Trophoblast cell (in vitro differentiated cells and primary cell): ENCODE measurements around the gene CCDC146.

Experiments used
- DNase-seq, 2 donors: peaks; one replicate each; pipeline ENCODE4 v3.0.0-alpha.2; 2016
- H2AFZ ChIP-seq: 2 replicates; pipeline ENCODE4 v1.6.1; 2013; ENCODE audit warnings: low read length, moderate library complexity, mild to moderate bottlenecking; ENCODE audit not compliant: insufficient read depth, poor library complexity
- H2AK5ac ChIP-seq: 2 replicates; pipeline ENCODE4 v1.6.1; 2013; ENCODE audit warnings: mild to moderate bottlenecking, low read length
- H2BK120ac ChIP-seq: 2 replicates; pipeline ENCODE4 v1.6.1; 2013; ENCODE audit warnings: low read length, mild to moderate bottlenecking, moderate library complexity; ENCODE audit not compliant: insufficient read depth, poor library complexity
- H2BK12ac ChIP-seq: 2 replicates; pipeline ENCODE4 v1.6.1; 2013; ENCODE audit warnings: mild to moderate bottlenecking, low read length, moderate library complexity
- H2BK5ac ChIP-seq: 2 replicates; pipeline ENCODE4 v1.6.1; 2013; ENCODE audit warnings: low read length, low read depth, moderate library complexity, mild to moderate bottlenecking; ENCODE audit not compliant: poor library complexity
- H3K14ac ChIP-seq: 2 replicates; pipeline ENCODE4 v1.6.1; 2013; ENCODE audit warnings: mild to moderate bottlenecking, low read length
- H3K18ac ChIP-seq: 2 replicates; pipeline ENCODE4 v1.6.1; 2013; ENCODE audit warnings: mild to moderate bottlenecking, low read length
- H3K23ac ChIP-seq: 2 replicates; pipeline ENCODE4 v1.6.1; 2013; ENCODE audit warnings: low read length
- H3K27ac ChIP-seq: 2 replicates; pipeline ENCODE4 v1.5.1; 2013; ENCODE audit warnings: low read depth, mild to moderate bottlenecking, inconsistent platforms, low read length, moderate library complexity
- H3K27me3 ChIP-seq: 2 replicates; pipeline ENCODE4 v1.6.1; 2013; ENCODE audit warnings: inconsistent platforms, mild to moderate bottlenecking, low read length, moderate library complexity; ENCODE audit not compliant: insufficient read depth
- H3K36me3 ChIP-seq, 2 experiments: 1 replicate in 1 of 2; 2 replicates in 1 of 2; pipeline ENCODE4 v1.6.1; 2013; ENCODE audit warnings: low read length in 2 of 2, mild to moderate bottlenecking in 2 of 2, moderate library complexity in 1 of 2; ENCODE audit not compliant: insufficient read depth in 2 of 2, control insufficient read depth in 1 of 2
- H3K4ac ChIP-seq: 2 replicates; pipeline ENCODE4 v1.6.1; 2013; ENCODE audit warnings: low read depth, mild to moderate bottlenecking, low read length, moderate library complexity
- H3K4me1 ChIP-seq, 2 experiments: 1 replicate in 1 of 2; 2 replicates in 1 of 2; pipeline ENCODE4 v1.6.1; 2013; ENCODE audit warnings: low read length in 2 of 2, mild to moderate bottlenecking in 2 of 2, moderate library complexity in 1 of 2; ENCODE audit not compliant: insufficient read depth in 2 of 2, control insufficient read depth in 1 of 2
- H3K4me2 ChIP-seq: 2 replicates; pipeline ENCODE4 v1.6.1; 2013; ENCODE audit warnings: inconsistent platforms, mild to moderate bottlenecking, low read length, moderate library complexity
- H3K4me3 ChIP-seq: 2 replicates; pipeline ENCODE4 v1.5.1; 2013; ENCODE audit warnings: mild to moderate bottlenecking, low read depth, low read length, inconsistent platforms
- H3K79me1 ChIP-seq: one replicate; pipeline ENCODE4 v1.6.1; 2013; ENCODE audit warnings: low read length
- H3K79me2 ChIP-seq: 2 replicates; pipeline ENCODE4 v1.6.1; 2013; ENCODE audit warnings: low read length, mild to moderate bottlenecking; ENCODE audit not compliant: control insufficient read depth, insufficient read depth, poor library complexity
- H3K9ac ChIP-seq: 2 replicates; pipeline ENCODE4 v1.6.1; 2013; ENCODE audit warnings: mild to moderate bottlenecking, low read length
- H3K9me3 ChIP-seq: 2 replicates; pipeline ENCODE4 v1.6.1; 2013; ENCODE audit warnings: low read depth, mild to moderate bottlenecking, control low read depth, inconsistent platforms, low read length; ENCODE audit not compliant: insufficient read depth
- H4K12ac ChIP-seq: 2 replicates; pipeline ENCODE4 v1.6.1; 2013; ENCODE audit warnings: low read depth, mild to moderate bottlenecking, low read length, moderate library complexity
- H4K8ac ChIP-seq: 2 replicates; pipeline ENCODE4 v1.6.1; 2013; ENCODE audit warnings: low read depth, mild to moderate bottlenecking, low read length, moderate library complexity
- H4K91ac ChIP-seq: one replicate; pipeline ENCODE4 v1.6.1; 2013; ENCODE audit warnings: low read depth, mild to moderate bottlenecking, low read length, moderate library complexity
- WGBS: extraction: QIAGEN DNeasy Blood & Tissue Kit; methylation state at CpG from one replicate; pipeline ENCODE4 v1.1.7; 2013; ENCODE audit warnings: missing lambda C conversion rate; ENCODE audit not compliant: insufficient read length, insufficient coverage; ENCODE audit errors: extremely low coverage; 5-methylcytosine and 5-hydroxymethylcytosine counted together

Gene CCDC146

DNA sequence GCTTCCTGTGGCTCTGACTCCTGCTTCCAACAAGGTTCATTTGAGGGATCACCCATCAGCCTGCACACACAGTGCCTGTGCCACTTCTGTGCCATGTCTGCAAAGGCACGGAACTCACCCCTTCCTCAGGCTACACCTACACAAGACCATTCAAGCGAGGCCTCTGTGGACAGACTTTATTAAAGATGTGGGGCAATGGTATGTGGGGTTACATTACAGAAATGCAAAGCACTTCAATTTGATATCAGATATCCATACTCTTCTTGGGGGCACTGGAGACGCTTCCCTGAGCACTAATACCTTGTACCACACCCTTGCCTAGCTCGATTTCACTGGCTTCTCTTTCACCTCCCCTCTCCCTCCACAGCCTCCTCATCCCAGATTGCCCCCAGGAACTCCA lies 161.6 kb downstream of the CCDC146 start:
- no peak overlapping the region for H3K23ac ChIP-seq
- H2AK5ac ChIP-seq: no peak overlapping the region
- no peak overlapping the region for H4K91ac ChIP-seq
- no peak overlapping the region for H2BK5ac ChIP-seq
- no peaks in the 10 kb centered on the region for H3K4me1 ChIP-seq
- H3K9ac ChIP-seq: no peak overlapping the region
- no peaks in the 10 kb centered on the region for H3K9me3 ChIP-seq
- no peak overlapping the region for H3K14ac ChIP-seq
- no peak for DNase-seq
- H3K27ac ChIP-seq: no peak overlapping the region
- no peak overlapping the region for H2BK12ac ChIP-seq
- H3K79me1 ChIP-seq: no peaks in the 10 kb centered on the region
- no peak overlapping the region for H2AFZ ChIP-seq
- no peak overlapping the region for H3K4me3 ChIP-seq
- no peak overlapping the region for H2BK120ac ChIP-seq
- no peaks in the 10 kb centered on the region for H3K27me3 ChIP-seq
- no CpG with 5 or more reads among the region's 4 CpGs for WGBS
- H3K36me3 ChIP-seq: no peaks in the 10 kb centered on the region
- H3K4me2 ChIP-seq: no peak overlapping the region
- H3K4ac ChIP-seq: no peak overlapping the region
- H4K8ac ChIP-seq: no peak overlapping the region
- H3K79me2 ChIP-seq: no peaks in the 10 kb centered on the region
- no peak overlapping the region for H3K18ac ChIP-seq
- H4K12ac ChIP-seq: no peak overlapping the region

DNA sequence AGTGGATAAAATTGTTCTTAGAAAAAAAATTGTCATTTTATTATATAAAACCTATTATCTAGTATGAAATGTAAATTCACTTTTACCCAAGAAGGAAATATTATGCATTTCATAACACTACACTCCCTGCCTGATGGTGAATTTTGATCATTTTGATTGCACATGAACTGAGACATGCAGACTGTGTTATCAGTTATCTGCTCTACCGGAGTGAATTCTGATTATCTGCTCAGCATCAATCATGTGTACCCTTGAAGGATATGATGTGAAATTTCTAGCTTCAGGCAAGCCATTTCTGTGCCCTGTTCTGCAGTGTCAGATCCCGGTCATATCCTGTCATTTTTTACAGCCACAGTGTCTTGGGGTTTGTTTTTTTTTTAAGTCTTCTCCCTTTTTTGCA lies 162.2 kb downstream of the CCDC146 start:
- H3K79me1 ChIP-seq: no peaks in the 10 kb centered on the region

DNA sequence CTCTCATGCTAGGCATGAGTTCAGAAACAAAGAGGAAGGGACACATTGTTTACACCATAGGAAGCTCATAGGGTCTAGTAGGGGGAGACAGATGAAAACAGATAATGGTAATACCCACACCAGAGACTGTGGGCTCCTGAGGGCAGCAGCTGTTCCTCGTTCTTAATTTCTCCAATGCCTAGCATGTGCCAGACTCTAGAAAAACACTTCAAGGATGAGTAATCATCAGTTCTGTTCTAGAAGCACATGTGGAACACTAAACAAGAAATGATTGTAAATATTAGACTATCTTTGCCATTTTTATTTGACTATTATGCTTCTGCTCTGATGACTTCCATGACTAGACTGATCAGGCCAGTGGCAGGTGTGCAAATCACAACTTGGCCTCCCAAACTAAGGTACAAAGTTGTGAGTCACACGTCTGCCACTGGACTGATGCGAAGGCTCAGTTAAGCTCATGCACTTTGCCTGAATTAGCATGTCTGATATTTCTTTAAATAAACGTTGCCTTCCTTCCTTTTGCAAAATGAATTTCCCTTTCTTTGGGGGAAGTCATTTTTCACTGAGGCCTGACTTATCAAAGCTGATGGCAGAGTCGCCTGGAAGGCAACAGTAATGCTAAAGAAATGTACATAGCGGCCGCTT lies 166.4 kb downstream of the CCDC146 start:
- no peak for DNase-seq
- Histone ChIP-seq H2AK5ac (no peak overlapping the region), H3K79me2 (no peaks in the 10 kb centered on the region), H4K12ac (no peak overlapping the region), H3K9ac (no peak overlapping the region), H2AFZ (no peak overlapping the region), H3K27me3 (no peaks in the 10 kb centered on the region), H2BK5ac (no peak overlapping the region), H3K4me3 (no peak overlapping the region), H3K79me1 (no peaks in the 10 kb centered on the region), H2BK12ac (no peak overlapping the region), H3K36me3 (no peaks in the 10 kb centered on the region), H2BK120ac (no peak overlapping the region), H3K27ac (no peak overlapping the region), H3K4me1 (no peaks in the 10 kb centered on the region), H3K4me2 (no peak overlapping the region), H3K14ac (no peak overlapping the region), H3K4ac (no peak overlapping the region), H3K18ac (no peak overlapping the region), H3K23ac (no peak overlapping the region), H4K8ac (no peak overlapping the region), H4K91ac (no peak overlapping the region), H3K9me3 (no peaks in the 10 kb centered on the region)
- no CpG with 5 or more reads among the region's 7 CpGs for WGBS

More for the DNA sequence above, 162.2 kb downstream of the CCDC146 start:
- no peak overlapping the region for H2BK120ac ChIP-seq
- no peaks in the 10 kb centered on the region for H3K4me1 ChIP-seq
- H3K36me3 ChIP-seq: no peaks in the 10 kb centered on the region
- no CpG with 5 or more reads among the region's 2 CpGs for WGBS
- H3K14ac ChIP-seq: no peak overlapping the region
- no peaks in the 10 kb centered on the region for H3K27me3 ChIP-seq
- H2BK5ac ChIP-seq: no peak overlapping the region
- H3K9ac ChIP-seq: no peak overlapping the region
- H4K12ac ChIP-seq: no peak overlapping the region
- no peak overlapping the region for H2AFZ ChIP-seq
- H4K8ac ChIP-seq: no peak overlapping the region
- peak; percentile 24 to 82 for DNase-seq
- H3K27ac ChIP-seq: no peak overlapping the region
- H3K4me2 ChIP-seq: no peak overlapping the region
- no peak overlapping the region for H2BK12ac ChIP-seq
- no peaks in the 10 kb centered on the region for H3K79me2 ChIP-seq
- no peak overlapping the region for H2AK5ac ChIP-seq
- no peak overlapping the region for H3K4ac ChIP-seq
- H3K23ac ChIP-seq: no peak overlapping the region
- no peak overlapping the region for H4K91ac ChIP-seq
- no peak overlapping the region for H3K4me3 ChIP-seq
- no peaks in the 10 kb centered on the region for H3K9me3 ChIP-seq
- no peak overlapping the region for H3K18ac ChIP-seq

DNA sequence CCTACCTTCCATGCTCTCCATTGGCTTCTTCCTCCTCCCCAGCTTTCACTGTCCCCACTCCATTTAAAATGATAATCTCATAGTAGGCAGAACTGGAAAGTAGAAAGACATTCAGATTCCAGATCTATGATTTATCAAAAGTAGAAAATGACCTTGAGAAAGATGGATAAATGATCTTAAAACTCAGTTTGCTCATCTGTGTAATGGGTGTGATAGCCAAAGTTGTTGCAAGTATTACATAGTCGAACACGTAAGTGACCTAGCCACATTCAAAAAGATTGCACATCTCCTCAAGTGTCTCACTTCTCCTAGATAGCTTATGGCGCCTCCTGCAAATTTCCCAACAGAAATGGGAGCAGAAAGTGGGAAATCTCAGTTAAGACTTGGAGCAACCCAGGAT lies 167.0 kb downstream of the CCDC146 start:
- DNase-seq: no peak
- Histone ChIP-seq H3K27me3 (no peaks in the 10 kb centered on the region), H3K27ac (no peak overlapping the region), H2BK12ac (no peak overlapping the region), H3K4ac (no peak overlapping the region), H3K18ac (no peak overlapping the region), H3K4me2 (no peak overlapping the region), H2AK5ac (no peak overlapping the region), H3K36me3 (no peaks in the 10 kb centered on the region), H3K14ac (no peak overlapping the region), H3K23ac (no peak overlapping the region), H2AFZ (no peak overlapping the region), H4K91ac (no peak overlapping the region), H4K12ac (no peak overlapping the region), H3K4me1 (no peaks in the 10 kb centered on the region), H3K9me3 (no peaks in the 10 kb centered on the region), H3K79me1 (no peaks in the 10 kb centered on the region), H2BK120ac (no peak overlapping the region), H3K9ac (no peak overlapping the region), H3K79me2 (no peaks in the 10 kb centered on the region), H4K8ac (no peak overlapping the region), H2BK5ac (no peak overlapping the region), H3K4me3 (no peak overlapping the region)
- no CpG with 5 or more reads among the region's 3 CpGs for whole genome bisulfite sequencing
